Stimulated activated CD4-positive, alpha-beta T cell treated with anti-CD3 and anti-CD28 coated beads, Interleukin-2, amount 100 ng/mL, for 48 hours (primary cell): ENCODE data around the gene CASP8.

Experiments
- DNase-seq, 2 donors: peaks; one replicate each; pipeline ENCODE4 v3.0.0-alpha.2; 2020

Gene CASP8

GRCh38 chr2:201244829-201245228, 15.5 kb upstream of the CASP8 start:
- DNase-seq = no peak

- no peak for DNase-seq
Observed at GRCh38 chr2:201246280-201246679, 14.1 kb upstream of the CASP8 start.

- DNase-seq = no peak
Observed at GRCh38 chr2:201248288-201248844, 12.0 kb upstream of the CASP8 start.

- no peak for DNase-seq
Observed at GRCh38 chr2:201249889-201250288, 10.4 kb upstream of the CASP8 start.

GRCh38 chr2:201250741-201251140, 9.6 kb upstream of the CASP8 start:
- DNase-seq = no peak

- DNase-seq = no peak
Observed at GRCh38 chr2:201254081-201254730, 6.1 kb upstream of the CASP8 start.

GRCh38 chr2:201255408-201256033, 4.8 kb upstream of the CASP8 start:
- DNase-seq = no peak

GRCh38 chr2:201256082-201256481, 4.3 kb upstream of the CASP8 start:
- no peak for DNase-seq

- DNase-seq = no peak
Observed at GRCh38 chr2:201257381-201257955, 2.9 kb upstream of the CASP8 start.

- DNase-seq = peak; percentile 82
Observed at GRCh38 chr2:201257956-201258665, 2.2 kb upstream of the CASP8 start.

- no peak for DNase-seq
Observed at GRCh38 chr2:201258666-201259615, 1.4 kb upstream of the CASP8 start.

GRCh38 chr2:201261471-201261870, 1.1 kb downstream of the CASP8 start:
- DNase-seq = peak; percentile 35 to 36

- no peak for DNase-seq
Observed at GRCh38 chr2:201261906-201262305, 1.6 kb downstream of the CASP8 start.

GRCh38 chr2:201262718-201263117, 2.4 kb downstream of the CASP8 start:
- no peak for DNase-seq

GRCh38 chr2:201263779-201264178, 3.4 kb downstream of the CASP8 start:
- DNase-seq = no peak

GRCh38 chr2:201264472-201265173, 4.3 kb downstream of the CASP8 start:
- DNase-seq = no peak

GRCh38 chr2:201266629-201267028, 6.3 kb downstream of the CASP8 start:
- DNase-seq = no peak

- DNase-seq = no peak
Observed at GRCh38 chr2:201267278-201268030, 7.1 kb downstream of the CASP8 start.

- no peak for DNase-seq
Observed at GRCh38 chr2:201269764-201270163, 9.4 kb downstream of the CASP8 start.

- DNase-seq = no peak
Observed at GRCh38 chr2:201270293-201271001, 10.1 kb downstream of the CASP8 start.
